GM23338 (cell line): ENCODE data around the gene CAT. TPM values are rescaled to one million over a fixed set of nuclear protein-coding genes. Genes with fewer than 3 reads are reported as not detected.

Experiments
- ATAC-seq: fragments of 200-7000 bp; cut with Tn5 transposase; 3 replicates; pipeline ENCODE4 v1.9.1; 2020
- DNase-seq: peaks from one replicate; pipeline ENCODE4 v3.0.0-alpha.2; 2015; ENCODE audit warnings: low spot score
- H2AFZ ChIP-seq: fragments of 200-600 bp; sonication (generic); 2 replicates; pipeline ENCODE4 v1.8.0; 2016; ENCODE audit warnings: antibody characterized with exemption, mild to moderate bottlenecking, moderate library complexity
- H3F3A ChIP-seq: fragments of 200-600 bp; sonication (generic); replicated peaks from 2 replicates; pipeline ENCODE4 v1.8.0; 2017; ENCODE audit warnings: antibody characterized with exemption, mixed run types, low read depth
- H3K27ac ChIP-seq: fragments of 200-600 bp; sonication (generic); 2 replicates; pipeline ENCODE4 v1.6.1; 2016; ENCODE audit warnings: low read depth
- H3K27me3 ChIP-seq: fragments of 200-600 bp; sonication (generic); 2 replicates; pipeline ENCODE4 v1.8.0; 2016; ENCODE audit warnings: mild to moderate bottlenecking, mixed run types, moderate library complexity; ENCODE audit not compliant: insufficient read depth
- H3K36me3 ChIP-seq: fragments of 200-600 bp; sonication (generic); 2 replicates; pipeline ENCODE4 v1.8.0; 2016; ENCODE audit warnings: mild to moderate bottlenecking; ENCODE audit not compliant: insufficient read depth
- H3K4me1 ChIP-seq: fragments of 200-600 bp; sonication (generic); 2 replicates; pipeline ENCODE4 v1.8.0; 2016; ENCODE audit warnings: mild to moderate bottlenecking, moderate library complexity; ENCODE audit not compliant: insufficient read depth
- H3K4me2 ChIP-seq: fragments of 200-600 bp; sonication (generic); 2 replicates; pipeline ENCODE4 v1.7.1; 2017; ENCODE audit warnings: mixed run types
- H3K4me3 ChIP-seq: fragments of 200-600 bp; sonication (generic); 2 replicates; pipeline ENCODE4 v1.6.1; 2016; ENCODE audit warnings: mixed run types
- H3K79me2 ChIP-seq: fragments of 200-600 bp; sonication (generic); replicated peaks from 2 replicates; pipeline ENCODE4 v1.8.0; 2017; ENCODE audit warnings: mild to moderate bottlenecking; ENCODE audit not compliant: insufficient read depth
- H3K9me2 ChIP-seq: fragments of 200-600 bp; sonication (generic); 2 replicates; pipeline ENCODE4 v1.8.0; 2017; ENCODE audit not compliant: insufficient read depth
- H4K20me1 ChIP-seq: fragments of 200-600 bp; sonication (generic); replicated peaks from 2 replicates; pipeline ENCODE4 v1.8.0; 2017; ENCODE audit warnings: mild to moderate bottlenecking; ENCODE audit not compliant: insufficient read depth
- H3K27ac Mint-ChIP-seq: 2 replicates; pipeline ENCODE4 v1.8.0; 2020; ENCODE audit warnings: inconsistent platforms, mild to moderate bottlenecking, moderate library complexity, mixed read lengths
- H3K27me3 Mint-ChIP-seq: 3 replicates; pipeline ENCODE4 v1.8.0; 2022; ENCODE audit warnings: low read depth, mild to moderate bottlenecking, moderate library complexity, mixed read lengths, inconsistent platforms; ENCODE audit not compliant: insufficient read depth, poor library complexity
- H3K36me3 Mint-ChIP-seq: 3 replicates; pipeline ENCODE4 v1.8.0; 2021; ENCODE audit warnings: low read depth, mild to moderate bottlenecking, inconsistent platforms, moderate library complexity, mixed read lengths
- H3K4me1 Mint-ChIP-seq: 3 replicates; pipeline ENCODE4 v1.8.0; 2020; ENCODE audit warnings: mild to moderate bottlenecking, inconsistent platforms, mixed read lengths
- H3K4me3 Mint-ChIP-seq: 3 replicates; pipeline ENCODE4 v1.8.0; 2021; ENCODE audit warnings: moderate library complexity, mild to moderate bottlenecking, inconsistent platforms, mixed read lengths
- H3K9me3 Mint-ChIP-seq: 3 replicates; pipeline ENCODE4 v1.8.0; 2020; ENCODE audit warnings: moderate library complexity, mild to moderate bottlenecking, inconsistent platforms, mixed read lengths
- CREB1 ChIP-seq: fragments of 250-450 bp; sonication (Bioruptor Pico); IDR thresholded peaks from 2 replicates; pipeline ENCODE4 v1.5.0; 2020; ENCODE audit warnings: low read depth, mild to moderate bottlenecking, moderate library complexity
- CTCF ChIP-seq, 2 experiments: fragments of 200-600 bp in 1 of 2; sonication (generic) in 1 of 2; conservative IDR thresholded peaks; 2 replicates each; pipeline versions ENCODE4 v1.5.1 to v1.6.1; 2016 to 2017; ENCODE audit warnings: antibody characterized with exemption in 2 of 2, low read depth in 2 of 2, mild to moderate bottlenecking in 2 of 2, moderate library complexity in 1 of 2
- ETS1 ChIP-seq: IDR thresholded peaks from 2 replicates; pipeline ENCODE4 v1.6.1; 2016; ENCODE audit warnings: antibody characterized with exemption
- EZH2 ChIP-seq: fragments of 200-600 bp; sonication (generic); IDR thresholded peaks from one replicate; pipeline ENCODE4 v1.8.0; 2017; ENCODE audit warnings: antibody characterized with exemption, mild to moderate bottlenecking, low read depth; ENCODE audit not compliant: unreplicated experiment
- EZH2phosphoT487 ChIP-seq: fragments of 200-600 bp; sonication (generic); IDR thresholded peaks from one replicate; pipeline ENCODE4 v1.8.1; 2018; ENCODE audit warnings: antibody characterized with exemption; ENCODE audit not compliant: unreplicated experiment
- JUNB ChIP-seq: IDR thresholded peaks from one replicate; pipeline ENCODE4 v1.6.1; 2016; ENCODE audit warnings: antibody characterized with exemption; ENCODE audit not compliant: unreplicated experiment
- NANOG ChIP-seq: IDR thresholded peaks from 2 replicates; pipeline ENCODE4 v1.6.1; 2016; ENCODE audit warnings: antibody characterized with exemption, borderline replicate concordance
- POLR2AphosphoS5 ChIP-seq: IDR thresholded peaks from 2 replicates; pipeline ENCODE4 v1.6.1; 2016; ENCODE audit warnings: antibody characterized with exemption, low read depth
- REST ChIP-seq: IDR thresholded peaks from one replicate; pipeline ENCODE4 v1.6.1; 2018; ENCODE audit warnings: antibody characterized with exemption; ENCODE audit not compliant: unreplicated experiment
- STAT1 ChIP-seq: IDR thresholded peaks from one replicate; pipeline ENCODE4 v1.6.1; 2016; ENCODE audit warnings: antibody characterized with exemption; ENCODE audit not compliant: unreplicated experiment
- ZNF114 ChIP-seq: fragments of 250-450 bp; sonication (Bioruptor Pico); IDR thresholded peaks from 2 replicates; pipeline ENCODE4 v1.5.0; 2020; ENCODE audit warnings: mild to moderate bottlenecking, moderate library complexity
- ZNF331 ChIP-seq: fragments of 250-450 bp; sonication (Bioruptor Pico); IDR thresholded peaks from 2 replicates; pipeline ENCODE4 v1.5.0; 2020; ENCODE audit warnings: low read depth, mild to moderate bottlenecking, moderate library complexity
- ZNF462 ChIP-seq: fragments of 250-450 bp; sonication (Bioruptor Pico); IDR thresholded peaks from 2 replicates; pipeline ENCODE4 v1.5.0; 2020; ENCODE audit warnings: mild to moderate bottlenecking, moderate library complexity
- polyA plus RNA-seq: library from polyadenylated mRNA; unstranded; fragments of >200 nt; fragmentation: Nextera tagmentation; extraction: Ambion mirVana; gene quantifications from 2 replicates; pipeline ENCODE4 v1.2.1, GENCODE V29; 2016
- total RNA-seq: library from RNA; depleted of rRNA; stranded (reverse); fragments of >200 nt; shearing (Covaris generic); gene quantifications from 2 replicates; pipeline ENCODE4 v1.2.3, GENCODE V29; 2014

Gene CAT
- total and polyA plus RNA-seq, 2 experiments from 2014 or later, result 15.9 to 24.0 TPM

DNA sequence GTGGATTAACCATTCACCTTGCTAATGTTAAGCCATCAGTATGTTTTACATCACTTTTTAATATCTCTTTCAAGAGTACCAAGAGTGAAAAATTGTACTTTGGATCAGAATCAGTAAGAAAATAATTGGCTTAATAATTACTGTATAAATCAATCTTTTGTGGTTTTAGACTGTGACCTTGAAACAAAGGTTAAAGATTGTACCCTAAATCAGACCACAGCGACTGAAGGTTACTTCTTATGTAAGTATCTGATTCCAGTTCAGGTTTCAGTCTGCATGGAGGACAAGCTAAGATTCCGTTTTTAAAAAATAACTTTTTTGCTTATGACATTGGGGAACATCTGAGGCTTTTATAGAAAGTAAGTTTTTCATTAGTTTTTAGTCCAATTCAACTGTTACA lies 18.9 kb downstream of the CAT start:
- no peak overlapping the region for H3K27ac Mint-ChIP-seq
- no peaks in the 10 kb centered on the region for H3K27me3 Mint-ChIP-seq
- no peak overlapping the region for H3K4me2 ChIP-seq
- no peaks in the 10 kb centered on the region for H3K9me3 Mint-ChIP-seq
- H3K36me3 Mint-ChIP-seq, result peaks cover 24% of the 10 kb centered on the region; the same call in 2 of the 3 replicates
- H3K4me1 ChIP-seq, result no peaks in the 10 kb centered on the region
- H3K4me3 ChIP-seq, result no peak overlapping the region
- H3K27ac ChIP-seq, result no peak overlapping the region
- no peak overlapping the region for H2AFZ ChIP-seq
- H3K9me2 ChIP-seq, result no peaks in the 10 kb centered on the region
- DNase-seq (no peak), ATAC-seq (no peak)
- no peaks in the 10 kb centered on the region; the same call in 2 of the 3 replicates for H3K4me1 Mint-ChIP-seq
- TF ChIP-seq CREB1 (no peak), EZH2 (no peak), EZH2phosphoT487 (no peak), JUNB (no peak), POLR2AphosphoS5 (no peak), REST (no peak), ETS1 (no peak), NANOG (no peak), STAT1 (no peak), ZNF462 (CRISPR knock-in tag) (no peak), ZNF331 (no peak), CTCF (conservative IDR thresholded peaks at IDR 0.05; ENCODE audit: low read depth in 2 of 2) (no peak), ZNF114 (no peak)
- peaks cover 10% of the 10 kb centered on the region; the same call in 1 of the 2 replicates for H3K36me3 ChIP-seq
- H4K20me1 ChIP-seq, result no peaks in the 10 kb centered on the region; the same call in 1 of the 2 replicates
- no peaks in the 10 kb centered on the region for H3F3A ChIP-seq
- no peak overlapping the region for H3K4me3 Mint-ChIP-seq
- H3K79me2 ChIP-seq, result no peaks in the 10 kb centered on the region
- H3K27me3 ChIP-seq, result no peaks in the 10 kb centered on the region
